Type B pancreatic cell (in vitro differentiated cells): ENCODE results near the gene KLHL29. TPM values are rescaled to one million over a fixed set of nuclear protein-coding genes. Genes with fewer than 3 reads are reported as not detected.
"Not testable (repeated sequence)": the region's sequence is repeated elsewhere in the genome, so short reads cannot be mapped to it uniquely, and the experiment has no call there.

Source experiments
- DNase-seq: peaks from one replicate; pipeline ENCODE4 v3.0.0; 2021; ENCODE audit warnings: mixed read lengths; ENCODE audit not compliant: unreplicated experiment; ENCODE audit errors: extremely low spot score
- H3K27ac Mint-ChIP-seq: 2 replicates; pipeline ENCODE4 v1.8.0; 2021; ENCODE audit warnings: mild to moderate bottlenecking, mixed read lengths
- H3K27me3 Mint-ChIP-seq: 2 replicates; pipeline ENCODE4 v1.8.0; 2021; ENCODE audit warnings: mixed read lengths
- H3K36me3 Mint-ChIP-seq: 2 replicates; pipeline ENCODE4 v1.8.0; 2021; ENCODE audit warnings: mixed read lengths
- H3K4me1 Mint-ChIP-seq: one replicate; pipeline ENCODE4 v1.8.0; 2021; ENCODE audit warnings: mixed read lengths; ENCODE audit not compliant: unreplicated experiment
- H3K4me3 Mint-ChIP-seq: 2 replicates; pipeline ENCODE4 v1.8.0; 2021; ENCODE audit warnings: mild to moderate bottlenecking, mixed read lengths
- H3K9me3 Mint-ChIP-seq: 2 replicates; pipeline ENCODE4 v1.8.0; 2021; ENCODE audit warnings: mixed read lengths
- total RNA-seq: library from RNA; stranded (reverse); gene quantifications from 2 replicates; pipeline ENCODE4 v1.2.1, GENCODE V29; 2021; ENCODE audit warnings: low replicate concordance
- TF ChIP-seq, protein P1 (sequence below): fragments of 200-600 bp; sonication (generic); conservative IDR thresholded peaks from 2 replicates; pipeline ENCODE4 v1.5.0; 2021; ENCODE audit warnings: antibody characterized with exemption, mild to moderate bottlenecking

KLHL29 gene
- total RNA-seq, 1 donor from 2014 or later, result 24.1 TPM

GRCh38 chr2:23347471-23348092, 37.4 kb upstream of the KLHL29 start:
- no peak overlapping the region for H3K4me3 Mint-ChIP-seq
- no peaks in the 10 kb centered on the region for H3K9me3 Mint-ChIP-seq
- TF ChIP-seq, protein P1, sequence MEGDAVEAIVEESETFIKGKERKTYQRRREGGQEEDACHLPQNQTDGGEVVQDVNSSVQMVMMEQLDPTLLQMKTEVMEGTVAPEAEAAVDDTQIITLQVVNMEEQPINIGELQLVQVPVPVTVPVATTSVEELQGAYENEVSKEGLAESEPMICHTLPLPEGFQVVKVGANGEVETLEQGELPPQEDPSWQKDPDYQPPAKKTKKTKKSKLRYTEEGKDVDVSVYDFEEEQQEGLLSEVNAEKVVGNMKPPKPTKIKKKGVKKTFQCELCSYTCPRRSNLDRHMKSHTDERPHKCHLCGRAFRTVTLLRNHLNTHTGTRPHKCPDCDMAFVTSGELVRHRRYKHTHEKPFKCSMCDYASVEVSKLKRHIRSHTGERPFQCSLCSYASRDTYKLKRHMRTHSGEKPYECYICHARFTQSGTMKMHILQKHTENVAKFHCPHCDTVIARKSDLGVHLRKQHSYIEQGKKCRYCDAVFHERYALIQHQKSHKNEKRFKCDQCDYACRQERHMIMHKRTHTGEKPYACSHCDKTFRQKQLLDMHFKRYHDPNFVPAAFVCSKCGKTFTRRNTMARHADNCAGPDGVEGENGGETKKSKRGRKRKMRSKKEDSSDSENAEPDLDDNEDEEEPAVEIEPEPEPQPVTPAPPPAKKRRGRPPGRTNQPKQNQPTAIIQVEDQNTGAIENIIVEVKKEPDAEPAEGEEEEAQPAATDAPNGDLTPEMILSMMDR, result no peak
- no peak for DNase-seq
- H3K27ac Mint-ChIP-seq, result no peak overlapping the region
- H3K36me3 Mint-ChIP-seq, result no peaks in the 10 kb centered on the region
- peaks cover 6% of the 10 kb centered on the region for H3K27me3 Mint-ChIP-seq
- peaks cover 4% of the 10 kb centered on the region for H3K4me1 Mint-ChIP-seq

- not testable (repeated sequence) for H3K4me3 Mint-ChIP-seq, H3K27ac Mint-ChIP-seq, H3K27me3 Mint-ChIP-seq
Observed at GRCh38 chr2:23348093-23348481, 36.9 kb upstream of the KLHL29 start.

GRCh38 chr2:23349508-23349907, 35.5 kb upstream of the KLHL29 start:
- TF ChIP-seq, protein P1, result no peak
- H3K9me3 Mint-ChIP-seq, result peaks cover 8% of the 10 kb centered on the region
- no peak overlapping the region for H3K27ac Mint-ChIP-seq
- H3K27me3 Mint-ChIP-seq, result peaks cover 16% of the 10 kb centered on the region
- peaks cover 4% of the 10 kb centered on the region for H3K4me1 Mint-ChIP-seq
- no peak overlapping the region for H3K4me3 Mint-ChIP-seq
- no peak for DNase-seq
- no peaks in the 10 kb centered on the region for H3K36me3 Mint-ChIP-seq

More at GRCh38 chr2:23348093-23348481, 36.9 kb upstream of the KLHL29 start:
- H3K4me1 Mint-ChIP-seq, DNase-seq, H3K9me3 Mint-ChIP-seq, H3K36me3 Mint-ChIP-seq: not testable (repeated sequence)

GRCh38 chr2:23350041-23350791, 34.8 kb upstream of the KLHL29 start:
- DNase-seq, result no peak
- Mint-ChIP-seq H3K9me3 (peaks cover 8% of the 10 kb centered on the region), H3K36me3 (no peaks in the 10 kb centered on the region), H3K4me3 (no peak overlapping the region), H3K4me1 (peaks cover 4% of the 10 kb centered on the region), H3K27me3 (peaks cover 16% of the 10 kb centered on the region), H3K27ac (no peak overlapping the region)
- TF ChIP-seq, protein P1, result no peak

DNA sequence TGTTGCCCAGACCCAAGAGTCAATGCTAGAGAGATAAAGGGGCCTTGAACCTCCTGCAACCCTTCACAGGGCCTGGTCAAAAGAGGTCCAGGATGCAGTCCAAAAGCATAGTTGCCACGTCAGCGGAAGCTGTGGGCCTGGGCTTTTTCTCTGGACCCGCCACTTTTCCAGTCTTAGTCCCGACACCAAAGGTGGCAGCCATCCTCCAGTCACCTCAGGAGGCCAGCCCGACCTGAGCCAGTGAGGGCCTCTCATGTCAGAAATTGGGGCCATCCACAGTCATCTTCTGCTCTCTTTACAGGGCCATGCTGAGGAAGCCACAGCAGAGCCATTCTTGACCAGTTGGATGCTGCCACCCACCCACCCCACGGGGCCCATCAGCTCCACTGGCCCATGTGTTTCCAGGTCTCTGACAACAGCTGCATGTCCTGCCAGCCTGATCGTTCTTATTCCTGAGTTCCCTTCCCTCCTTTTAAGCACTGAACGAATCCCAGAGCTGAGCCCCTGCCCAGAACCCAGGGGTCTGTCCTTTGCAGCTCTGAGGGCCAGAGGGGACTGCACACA, 34.1 kb upstream of the KLHL29 start:
- H3K4me1 Mint-ChIP-seq, result peaks cover 4% of the 10 kb centered on the region
- H3K27ac Mint-ChIP-seq, result no peak overlapping the region
- peaks cover 16% of the 10 kb centered on the region for H3K27me3 Mint-ChIP-seq
- peaks cover 8% of the 10 kb centered on the region for H3K9me3 Mint-ChIP-seq
- DNase-seq, result no peak
- no peaks in the 10 kb centered on the region for H3K36me3 Mint-ChIP-seq
- no peak overlapping the region for H3K4me3 Mint-ChIP-seq
- TF ChIP-seq, protein P1, result no peak
